ENCODE measurements around the gene SYNE4. TPM values are rescaled to one million over a fixed set of nuclear protein-coding genes. Genes with fewer than 3 reads are reported as not detected.
"Not testable (repeated sequence)": the region's sequence is repeated elsewhere in the genome, so short reads cannot be mapped to it uniquely, and the experiment has no call there.

SYNE4 gene
- total RNA-seq: under 0.01 and 0.07 TPM in 2 replicates

GRCh38 chr19:36008336-36008978, at the start of gene SYNE4:
Gene SYNE4 (minus strand): TSS chr19:36008813. CDS start chr19:36008681, 132 bp downstream.
- no peak for DNase-seq (ENCODE audit: low read depth, low spot score)

GRCh38 chr19:36054733-36055686, 46.4 kb upstream of the SYNE4 start, which contains the start of gene WDR62:
Gene WDR62 (plus strand): TSS chr19:36054897. CDS start chr19:36054972, 75 bp downstream.
- peak; percentile 66 for DNase-seq (ENCODE audit: low read depth, low spot score)

GRCh38 chr19:36054119-36054732, 45.6 kb upstream of the SYNE4 start, which contains the start of gene THAP8:
Gene THAP8 (minus strand): TSS chr19:36054285. CDS start chr19:36054217, 68 bp downstream.
- DNase-seq (ENCODE audit: low read depth, low spot score): peak; percentile 98

- DNase-seq (ENCODE audit: low read depth, low spot score): no peak
Observed at GRCh38 chr19:36051637-36052036, 43.0 kb upstream of the SYNE4 start.

- DNase-seq (ENCODE audit: low read depth, low spot score): no peak
Observed at GRCh38 chr19:36051236-36051635, 42.6 kb upstream of the SYNE4 start.

- no peak for DNase-seq (ENCODE audit: low read depth, low spot score)
Observed at GRCh38 chr19:36049080-36049698, 40.6 kb upstream of the SYNE4 start.

GRCh38 chr19:36047835-36048234, 39.2 kb upstream of the SYNE4 start:
- DNase-seq (ENCODE audit: low read depth, low spot score): no peak

GRCh38 chr19:36046443-36047050, 37.9 kb upstream of the SYNE4 start:
- DNase-seq (ENCODE audit: low read depth, low spot score): no peak

- DNase-seq (ENCODE audit: low read depth, low spot score): no peak
Observed at GRCh38 chr19:36043952-36044351, 35.3 kb upstream of the SYNE4 start.

GRCh38 chr19:36041831-36042230, 33.2 kb upstream of the SYNE4 start:
- DNase-seq (ENCODE audit: low read depth, low spot score): no peak

- DNase-seq (ENCODE audit: low read depth, low spot score): not testable (repeated sequence)
Observed at GRCh38 chr19:36041092-36041491, 32.5 kb upstream of the SYNE4 start.

GRCh38 chr19:36040495-36040894, 31.9 kb upstream of the SYNE4 start:
- DNase-seq (ENCODE audit: low read depth, low spot score): no peak

GRCh38 chr19:36032251-36033104, 23.9 kb upstream of the SYNE4 start, which contains the start of gene CLIP3:
Gene CLIP3 (minus strand): TSS chr19:36032873. CDS start chr19:36032357, 516 bp downstream.
- DNase-seq (ENCODE audit: low read depth, low spot score): no peak

GRCh38 chr19:36031308-36031707, 22.7 kb upstream of the SYNE4 start:
- no peak for DNase-seq (ENCODE audit: low read depth, low spot score)

- no peak for DNase-seq (ENCODE audit: low read depth, low spot score)
Observed at GRCh38 chr19:36030264-36031148, 21.9 kb upstream of the SYNE4 start.

- DNase-seq (ENCODE audit: low read depth, low spot score): no peak
Observed at GRCh38 chr19:36028313-36029041, 19.9 kb upstream of the SYNE4 start.

- DNase-seq (ENCODE audit: low read depth, low spot score): no peak
Observed at GRCh38 chr19:36027696-36028095, 19.1 kb upstream of the SYNE4 start.
